NCI-H1092 (cell line): ENCODE results near the gene GLIPR1.
"Not testable (repeated sequence)": the region's sequence is repeated elsewhere in the genome, so short reads cannot be mapped to it uniquely, and the experiment has no call there.

Source experiments
- DNase-seq: peaks from one replicate; lab custom pipeline; 2025; lab: John Stamatoyannopoulos, UW

GLIPR1 gene

GRCh38 chr12:75476071-75476470 lies 4.5 kb upstream of the GLIPR1 start:
- no peak for DNase-seq

GRCh38 chr12:75477137-75477536 lies 3.4 kb upstream of the GLIPR1 start:
- no peak for DNase-seq

DNA sequence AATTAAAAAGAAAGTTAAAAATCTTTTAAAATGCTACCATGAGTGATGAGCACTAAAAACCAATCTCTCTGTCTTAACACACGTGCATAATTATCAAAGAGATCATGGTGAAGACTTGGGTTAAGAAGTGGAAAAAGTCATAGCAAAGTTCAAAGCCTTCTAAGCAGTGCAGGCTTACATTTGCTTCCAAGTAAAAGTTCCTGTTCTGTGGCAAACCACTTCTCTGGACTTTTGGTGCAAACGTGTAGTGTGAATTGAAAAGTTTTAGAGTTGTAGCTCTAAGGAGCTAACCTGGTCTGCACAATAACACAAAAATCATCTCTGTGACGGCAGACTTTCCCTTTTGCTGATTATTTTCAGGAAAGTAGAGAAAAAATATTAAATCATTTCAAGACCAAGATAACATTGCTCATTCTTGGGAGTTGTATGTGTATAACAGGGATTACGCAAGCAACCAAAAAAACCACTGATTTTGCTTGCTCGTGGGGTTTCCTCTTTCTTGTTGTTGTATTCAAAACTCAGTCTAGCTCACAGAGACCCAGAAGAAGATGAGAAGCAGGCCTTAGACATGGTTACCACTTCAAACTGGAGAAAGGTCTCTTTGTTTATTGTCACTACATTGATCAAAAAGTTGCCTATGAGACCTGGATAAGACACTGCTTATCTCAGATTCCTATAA lies 2.3 kb upstream of the GLIPR1 start:
- DNase-seq = no peak

DNA sequence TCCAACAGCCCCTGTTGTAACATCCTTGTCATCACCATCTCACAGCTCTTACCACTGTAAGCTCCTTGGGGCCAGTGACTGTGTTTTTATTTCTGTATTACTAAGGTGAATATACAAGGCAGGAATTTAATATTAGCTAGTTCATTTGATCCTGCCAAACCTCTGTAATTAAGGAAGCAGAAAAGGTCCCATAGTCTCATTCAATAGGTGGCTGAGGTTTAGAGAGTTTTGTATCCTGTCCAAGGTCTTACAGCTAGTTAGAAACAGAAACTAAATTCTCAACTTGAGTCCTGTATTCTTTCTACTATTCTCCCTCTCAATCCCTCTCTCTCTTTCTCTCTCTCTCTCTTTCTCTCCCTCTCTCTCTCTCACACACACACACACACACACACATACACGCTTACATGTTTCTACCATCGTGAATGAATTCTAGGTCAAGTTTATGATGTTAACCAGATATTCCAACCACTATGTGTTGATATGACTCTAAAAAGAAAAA lies 543 bp upstream of the GLIPR1 start:
- no peak for DNase-seq

- DNase-seq = no peak
These were observed 604 bp downstream of the GLIPR1 start for GRCh38 chr12:75481013-75481705.

- no peak for DNase-seq
These were observed 1.2 kb downstream of the GLIPR1 start for GRCh38 chr12:75481774-75482173.

GRCh38 chr12:75482646-75483045 lies 2.1 kb downstream of the GLIPR1 start:
- no peak for DNase-seq

DNA sequence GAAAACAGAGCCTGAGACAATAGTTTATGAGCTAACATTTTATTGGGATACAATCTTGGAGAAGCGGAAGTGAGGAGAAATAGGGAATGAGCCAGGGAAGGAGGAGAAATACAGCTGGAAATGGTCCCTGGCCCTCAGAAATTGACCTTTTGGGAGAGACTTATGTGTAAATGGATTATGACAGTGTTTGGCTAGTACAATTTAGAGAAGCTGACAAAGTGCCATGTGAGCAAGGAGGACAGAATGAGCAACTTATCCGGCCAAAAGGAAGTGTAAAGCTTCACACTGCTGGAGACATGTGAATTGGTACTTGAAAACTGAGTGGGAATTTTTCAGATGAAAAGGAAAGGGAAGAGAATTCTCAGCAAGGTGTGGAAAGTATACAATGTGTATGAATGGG lies 2.9 kb downstream of the GLIPR1 start:
- no peak for DNase-seq

DNA sequence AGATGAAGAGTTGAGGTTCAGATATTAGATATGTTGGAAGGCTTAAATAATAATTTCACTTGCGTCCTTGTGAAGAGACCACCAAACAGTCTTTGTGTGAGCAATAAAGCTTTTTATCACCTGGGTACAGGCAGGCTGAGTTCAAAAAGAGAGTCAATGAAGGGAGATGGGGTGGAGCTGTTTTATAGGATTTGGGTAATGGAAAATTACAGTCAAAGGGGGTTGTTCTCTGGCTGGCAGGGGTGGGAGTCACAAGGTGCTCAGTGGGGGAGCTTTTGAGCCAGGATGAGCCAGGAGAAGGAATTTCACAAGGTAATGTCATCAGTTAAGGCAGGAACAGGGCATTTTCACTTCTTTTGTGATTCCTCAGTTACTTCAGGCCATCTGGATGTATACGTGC lies 3.9 kb downstream of the GLIPR1 start:
- DNase-seq = not testable (repeated sequence)

DNA sequence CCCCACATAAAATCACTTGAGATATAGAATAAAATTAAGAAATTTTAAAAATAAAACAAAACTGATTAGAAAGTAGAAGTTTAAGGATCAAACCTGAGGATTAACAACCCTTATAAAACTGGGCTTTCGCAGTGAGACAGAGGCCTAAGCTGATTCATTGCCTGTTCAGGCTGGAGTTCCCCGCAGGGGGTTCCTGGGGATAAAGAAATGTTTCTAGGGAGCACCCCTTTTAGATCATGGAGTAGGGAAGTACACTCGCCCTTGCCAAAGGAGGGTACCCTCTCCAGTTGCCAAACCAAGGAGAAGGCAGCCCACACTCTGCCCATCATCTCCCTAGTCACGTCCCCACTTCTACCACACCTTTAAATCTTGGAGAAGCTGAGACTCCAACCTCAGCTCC lies 6.8 kb downstream of the GLIPR1 start:
- no peak for DNase-seq

GRCh38 chr12:75488553-75488952 lies 8.0 kb downstream of the GLIPR1 start:
- no peak for DNase-seq

DNA sequence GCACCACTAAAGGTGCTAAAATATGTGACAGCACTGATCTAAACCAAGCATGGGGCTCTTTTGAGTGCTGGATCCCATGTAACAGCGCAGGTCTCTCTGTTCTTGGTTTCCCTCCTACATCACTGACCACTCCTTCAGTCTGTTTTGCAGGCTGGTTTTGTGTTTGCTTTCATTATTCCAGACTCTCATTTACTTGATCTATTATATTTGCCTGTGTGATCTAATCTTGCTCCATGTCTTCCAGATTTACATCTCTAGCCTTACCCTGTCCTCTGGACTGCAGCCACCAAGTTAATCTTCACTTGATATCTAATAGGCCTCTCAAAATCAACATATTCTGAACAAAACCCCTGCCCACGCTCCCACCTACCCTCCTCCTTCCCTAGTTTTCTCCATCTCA lies 8.6 kb downstream of the GLIPR1 start:
- DNase-seq = no peak

GRCh38 chr12:75489613-75490210 lies 9.2 kb downstream of the GLIPR1 start:
- DNase-seq = no peak

DNA sequence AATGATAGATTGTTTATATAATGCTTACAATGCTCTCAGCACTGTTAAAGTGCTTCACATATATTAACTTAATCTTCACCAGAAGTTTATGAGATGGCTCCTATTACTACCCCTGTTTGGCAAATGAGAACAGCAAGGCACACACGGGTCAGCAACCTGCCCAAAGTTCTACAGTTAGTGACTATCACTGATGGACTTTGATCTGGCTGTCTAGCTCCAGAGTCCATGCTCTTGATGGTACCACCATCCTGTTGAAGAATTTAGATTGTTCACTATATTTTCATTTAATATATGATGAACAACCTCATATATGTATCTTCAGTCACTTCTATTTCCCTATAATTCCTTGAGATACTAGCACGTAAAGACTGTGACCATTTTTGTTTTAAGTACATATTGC lies 10.6 kb downstream of the GLIPR1 start:
- DNase-seq = no peak

GRCh38 chr12:75503459-75503858 lies 22.9 kb downstream of the GLIPR1 start:
- no peak for DNase-seq

GRCh38 chr12:75503866-75504265 lies 23.3 kb downstream of the GLIPR1 start:
- DNase-seq = no peak

- no peak for DNase-seq
These were observed 25.3 kb downstream of the GLIPR1 start for GRCh38 chr12:75505706-75506312.

- DNase-seq = no peak
These were observed 26.5 kb downstream of the GLIPR1 start for GRCh38 chr12:75507086-75507485.

GRCh38 chr12:75508159-75508558 lies 27.6 kb downstream of the GLIPR1 start:
- DNase-seq = no peak

DNA sequence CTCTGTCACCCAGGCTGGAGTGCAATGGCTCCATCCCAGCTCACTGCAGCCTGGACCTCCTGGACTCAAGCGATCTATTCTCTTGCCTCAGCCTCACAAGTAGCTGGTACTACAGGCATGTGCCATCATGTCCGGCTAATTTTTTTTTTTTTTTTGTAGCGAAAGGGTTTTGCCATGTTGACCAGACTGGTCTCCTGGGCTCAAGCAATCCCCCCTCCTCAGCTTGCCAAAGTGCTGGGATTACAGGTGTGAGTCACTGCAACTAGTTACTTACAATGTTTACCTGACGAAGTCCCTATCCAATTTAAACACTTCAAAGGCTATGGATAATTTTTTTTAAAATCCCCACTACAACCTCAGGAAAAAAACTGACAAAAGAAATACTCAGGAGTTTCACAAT lies 29.1 kb downstream of the GLIPR1 start:
- no peak for DNase-seq

- peak; percentile 91 for DNase-seq
These were observed 30.8 kb downstream of the GLIPR1 start, which contains the start of gene KRR1 for GRCh38 chr12:75511116-75512048. KRR1 (minus strand) TSS chr12:75511609; CDS start chr12:75511597, 12 bp downstream.

DNA sequence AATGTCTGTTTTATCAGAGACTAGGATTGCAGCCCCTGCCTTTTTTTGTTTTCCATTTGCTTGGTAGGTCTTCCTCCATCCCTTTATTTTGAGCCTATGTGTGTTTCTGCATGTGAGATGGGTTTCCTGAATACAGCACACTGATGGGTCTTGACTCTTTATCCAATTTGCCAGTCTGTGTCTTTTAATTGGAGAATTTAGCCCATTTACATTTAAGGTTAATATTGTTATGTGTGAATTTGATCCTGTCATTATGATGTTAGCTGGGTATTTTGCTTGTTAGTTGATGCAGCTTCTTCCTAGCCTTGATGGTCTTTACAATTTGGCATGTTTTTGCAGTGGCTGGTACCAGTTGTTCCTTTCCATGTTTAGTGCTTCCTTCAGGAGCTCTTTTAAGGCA lies 40.7 kb downstream of the GLIPR1 start:
- not testable (repeated sequence) for DNase-seq
